GF-D8 (cell line): ENCODE data around the gene ST6GAL1.
A peak's percentile ranks its signal among the peaks of the same experiment; 100 is the strongest.
"Not testable (repeated sequence)": the region's sequence is repeated elsewhere in the genome, so short reads cannot be mapped to it uniquely, and the experiment has no call there.

Source experiments
- DNase-seq: peaks from one replicate; lab custom pipeline; 2025; lab: John Stamatoyannopoulos, UW

ST6GAL1 gene, protein sequence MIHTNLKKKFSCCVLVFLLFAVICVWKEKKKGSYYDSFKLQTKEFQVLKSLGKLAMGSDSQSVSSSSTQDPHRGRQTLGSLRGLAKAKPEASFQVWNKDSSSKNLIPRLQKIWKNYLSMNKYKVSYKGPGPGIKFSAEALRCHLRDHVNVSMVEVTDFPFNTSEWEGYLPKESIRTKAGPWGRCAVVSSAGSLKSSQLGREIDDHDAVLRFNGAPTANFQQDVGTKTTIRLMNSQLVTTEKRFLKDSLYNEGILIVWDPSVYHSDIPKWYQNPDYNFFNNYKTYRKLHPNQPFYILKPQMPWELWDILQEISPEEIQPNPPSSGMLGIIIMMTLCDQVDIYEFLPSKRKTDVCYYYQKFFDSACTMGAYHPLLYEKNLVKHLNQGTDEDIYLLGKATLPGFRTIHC

DNA sequence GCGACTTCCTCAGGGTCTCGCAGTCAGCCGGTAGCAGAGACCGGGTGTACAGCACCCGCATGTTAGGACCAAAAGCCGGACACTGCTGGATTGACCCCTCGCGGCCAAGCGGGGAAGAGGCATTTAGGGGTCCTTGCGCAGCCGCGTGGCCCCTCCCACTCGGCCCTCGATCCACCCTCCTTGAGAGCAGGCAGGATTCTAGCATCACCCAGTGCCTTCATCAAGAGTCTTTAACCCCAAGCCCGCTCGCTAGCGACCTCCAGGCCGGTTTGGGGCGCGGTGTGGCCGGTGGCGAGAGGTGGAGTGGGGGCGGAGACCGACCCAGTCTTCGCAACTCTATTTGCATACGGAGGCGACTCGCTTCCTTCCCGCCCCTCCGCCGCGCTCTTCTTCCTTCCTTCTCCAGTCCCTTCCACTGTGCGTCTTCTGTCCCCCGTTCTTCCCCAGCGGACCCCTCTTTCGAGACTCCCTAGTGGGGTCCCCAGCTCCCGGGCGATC, at the start of gene ST6GAL1:
Gene ST6GAL1 (plus strand): TSS at position 384 of the 498 bp plus-strand sequence. CDS start 112,178 bp downstream, outside the sequence.
- no peak for DNase-seq

DNA sequence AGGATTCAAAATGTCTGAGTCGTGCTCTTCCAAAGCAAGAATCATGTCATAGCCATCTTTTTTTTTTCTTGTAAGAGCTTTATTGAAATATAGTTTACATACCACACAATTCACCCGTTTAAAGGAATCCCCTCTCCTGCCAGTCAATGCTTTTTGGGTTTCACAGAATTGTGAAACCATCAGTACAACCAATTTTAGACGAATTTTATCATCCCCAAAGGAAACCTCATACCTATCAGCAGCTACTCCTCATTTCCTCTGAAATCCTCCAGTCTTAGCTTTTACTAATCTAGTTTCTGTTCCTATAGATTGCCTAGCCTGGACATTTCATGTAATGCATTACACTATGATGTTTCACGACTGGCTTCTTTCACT, 48.2 kb upstream of the ST6GAL1 start:
- no peak for DNase-seq

DNA sequence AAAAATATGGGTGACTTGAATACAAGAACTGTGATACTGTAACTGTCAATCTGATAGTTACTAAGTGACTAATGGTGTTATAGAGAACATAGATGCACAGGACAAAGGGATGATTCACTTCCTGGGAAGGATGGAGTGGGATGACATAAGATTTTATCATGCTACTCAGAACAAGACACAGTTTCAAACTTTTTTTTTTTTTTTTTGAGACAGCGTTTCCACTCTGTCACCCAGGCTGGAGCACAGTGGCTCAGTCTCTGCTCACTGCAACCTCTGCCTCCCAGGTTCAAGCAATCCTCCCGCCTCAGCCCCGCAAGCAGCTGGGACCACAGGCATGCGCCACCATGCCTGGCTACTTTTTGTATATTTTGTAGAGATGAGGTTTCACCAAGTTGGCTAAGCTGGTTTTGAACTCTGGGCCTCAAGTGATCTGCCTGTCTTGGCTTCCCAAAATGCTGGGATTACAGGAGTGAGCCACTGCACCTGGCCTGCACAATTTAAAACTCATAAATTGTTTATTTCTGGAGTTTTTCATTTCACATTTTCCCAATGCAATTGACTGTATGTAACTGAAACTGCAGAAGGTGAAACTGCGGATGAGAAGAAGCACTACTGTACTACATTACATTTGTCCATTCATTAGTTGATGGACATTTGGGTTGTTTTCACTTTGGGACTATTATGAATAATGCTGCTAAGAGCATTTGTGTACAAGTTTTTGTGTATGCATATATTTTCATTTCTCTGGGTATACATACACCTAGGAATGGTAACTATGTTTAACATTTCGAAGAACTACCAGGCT, 47.2 kb upstream of the ST6GAL1 start:
- no peak for DNase-seq

DNA sequence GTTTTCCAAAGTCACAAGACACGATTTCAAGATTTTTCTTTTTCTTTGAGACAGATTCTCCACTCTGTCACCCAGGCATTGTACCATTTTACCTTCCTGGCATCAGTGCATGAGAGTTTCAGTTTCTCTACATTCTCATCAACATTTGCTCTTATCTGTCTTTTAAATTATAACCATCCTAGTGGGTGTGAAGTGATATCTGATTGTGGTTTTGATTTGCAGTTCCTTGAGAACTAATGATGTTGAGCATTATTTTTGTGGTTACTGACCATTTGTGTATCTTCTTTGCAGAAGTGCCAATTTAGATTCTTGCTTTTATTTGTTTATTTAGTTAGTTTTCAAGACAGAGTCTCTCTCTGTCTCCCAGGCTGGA, 46.7 kb upstream of the ST6GAL1 start:
- DNase-seq: no peak

DNA sequence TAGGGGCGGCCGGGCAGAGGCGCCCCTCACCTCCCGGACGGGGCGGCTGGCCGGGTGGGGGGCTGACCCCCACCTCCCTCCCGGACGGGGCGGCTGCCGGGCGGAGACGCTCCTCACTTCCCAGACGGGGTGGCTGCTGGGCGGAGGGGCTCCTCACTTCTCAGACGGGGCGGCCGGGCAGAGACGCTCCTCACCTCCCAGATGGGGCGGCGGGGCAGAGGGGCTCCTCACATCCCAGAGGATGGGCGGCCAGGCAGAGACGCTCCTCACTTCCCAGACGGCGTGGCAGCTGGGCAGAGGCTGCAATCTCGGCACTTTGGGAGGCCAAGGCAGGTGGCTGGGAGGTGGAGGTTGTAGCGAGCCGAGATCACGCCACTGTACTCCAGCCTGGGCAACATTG, 45.5 kb upstream of the ST6GAL1 start:
- DNase-seq: not testable (repeated sequence)

DNA sequence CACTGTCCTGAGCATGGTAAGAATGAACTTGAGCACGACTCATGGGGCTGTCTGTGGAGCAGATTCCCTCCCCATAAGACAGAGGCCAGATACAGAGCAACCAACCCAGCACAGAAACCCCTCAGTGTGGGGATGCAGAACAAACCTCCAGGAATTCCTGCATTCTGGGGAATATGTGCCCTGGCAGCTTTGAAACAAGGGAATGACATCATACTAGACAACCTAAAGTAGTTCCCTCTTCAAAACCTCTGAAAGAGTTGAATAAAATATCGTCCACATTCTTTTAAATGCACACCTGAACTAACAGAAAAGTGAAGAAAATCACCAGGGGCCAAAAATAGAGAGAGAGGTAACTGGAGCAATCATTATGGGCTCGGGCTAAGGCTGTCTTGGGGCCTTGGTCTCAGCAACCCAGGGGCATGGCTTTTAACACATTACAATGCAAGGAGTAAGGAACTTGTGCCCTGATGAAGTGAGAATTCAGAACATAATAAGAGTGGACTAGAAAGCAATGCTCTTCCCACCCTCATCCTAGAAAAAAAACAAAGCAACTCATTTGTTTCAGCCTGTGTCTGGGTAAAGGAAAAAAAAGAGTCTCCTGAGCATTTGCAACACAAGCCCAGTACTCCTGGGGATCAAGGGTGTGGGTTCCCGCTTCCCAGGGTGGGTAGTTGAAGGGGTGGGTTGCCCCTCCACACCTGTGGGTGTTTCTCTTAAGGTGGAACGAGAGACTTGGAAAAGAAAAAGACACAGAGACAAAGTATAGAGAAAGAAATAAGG, 43.9 kb upstream of the ST6GAL1 start:
- no peak for DNase-seq

DNA sequence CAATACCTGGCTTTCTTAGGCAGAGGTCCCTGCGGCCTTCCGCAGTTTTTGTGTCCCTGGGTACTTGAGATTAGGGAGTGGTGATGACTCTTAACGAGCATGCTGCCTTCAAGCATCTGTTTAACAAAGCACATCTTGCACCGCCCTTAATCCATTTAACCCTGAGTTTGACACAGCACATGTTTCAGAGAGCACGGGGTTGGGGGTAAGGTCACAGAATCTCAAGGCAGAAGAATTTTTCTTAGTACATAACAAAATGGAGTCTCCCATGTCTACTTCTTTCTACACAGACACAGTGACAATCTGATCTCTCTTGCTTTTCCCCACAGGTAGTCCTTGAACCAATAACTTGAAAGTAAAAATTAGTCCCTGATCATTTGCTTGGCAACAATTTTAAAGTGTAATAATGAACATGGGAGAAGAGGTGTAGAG, 42.8 kb upstream of the ST6GAL1 start:
- not testable (repeated sequence) for DNase-seq

DNA sequence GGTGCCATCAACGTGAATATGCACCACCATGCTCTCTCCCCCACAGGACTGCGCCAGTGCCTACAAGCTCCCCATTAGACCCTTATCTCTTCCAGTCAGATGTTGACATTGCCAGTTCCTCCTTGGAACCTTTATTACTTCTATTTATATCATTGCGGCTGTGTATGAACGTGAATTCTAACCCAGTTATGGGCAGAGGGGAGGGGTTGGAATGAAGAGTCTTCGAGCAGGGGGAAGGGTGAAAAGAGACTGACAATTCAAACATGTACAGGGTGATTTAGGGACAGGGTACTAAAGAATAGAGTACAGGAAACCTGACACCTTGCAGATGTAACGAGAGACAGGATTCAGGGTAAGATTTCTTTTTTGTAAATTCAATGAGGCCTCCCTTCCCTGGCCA, 41.8 kb upstream of the ST6GAL1 start:
- peak; percentile 49 for DNase-seq

DNA sequence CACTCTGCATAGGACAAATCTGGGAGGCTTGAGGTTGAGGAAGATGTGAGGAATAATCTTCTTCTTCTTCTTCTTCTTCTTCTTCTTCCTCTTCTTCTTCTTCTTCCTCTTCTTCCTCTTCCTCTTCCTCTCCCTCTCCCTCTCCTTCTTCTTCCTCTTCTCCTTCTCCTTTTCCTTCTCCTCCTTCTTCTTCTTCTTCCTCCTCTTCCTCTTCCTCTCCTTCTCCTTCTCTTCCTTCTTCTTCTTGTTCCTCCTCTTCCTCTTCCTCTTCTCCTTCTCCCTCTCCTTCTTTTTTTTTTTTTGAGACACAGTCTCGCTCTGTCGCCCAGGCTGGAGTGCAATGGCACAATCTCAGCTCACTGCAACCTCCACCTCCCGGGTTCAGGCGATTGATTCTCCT, 40.6 kb upstream of the ST6GAL1 start:
- not testable (repeated sequence) for DNase-seq

DNA sequence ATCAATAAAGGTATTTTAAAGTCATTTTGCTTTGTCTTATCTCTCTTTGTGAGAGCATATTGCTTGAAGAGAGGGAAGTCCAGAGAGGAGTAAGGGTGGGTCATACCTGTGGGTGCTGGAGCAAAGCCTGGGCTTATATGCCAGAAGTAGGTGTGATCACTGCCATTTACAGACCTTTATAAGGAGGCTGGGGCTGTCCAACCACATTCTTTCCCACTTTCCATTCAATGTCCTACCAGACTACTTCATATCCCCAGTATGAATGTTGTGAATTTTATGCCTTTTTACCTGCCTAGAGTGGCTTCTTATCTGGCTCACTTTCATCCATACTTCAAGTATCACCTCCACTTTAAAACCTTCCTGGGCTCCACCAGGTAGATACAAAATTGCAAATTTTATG, 39.4 kb upstream of the ST6GAL1 start:
- no peak for DNase-seq

DNA sequence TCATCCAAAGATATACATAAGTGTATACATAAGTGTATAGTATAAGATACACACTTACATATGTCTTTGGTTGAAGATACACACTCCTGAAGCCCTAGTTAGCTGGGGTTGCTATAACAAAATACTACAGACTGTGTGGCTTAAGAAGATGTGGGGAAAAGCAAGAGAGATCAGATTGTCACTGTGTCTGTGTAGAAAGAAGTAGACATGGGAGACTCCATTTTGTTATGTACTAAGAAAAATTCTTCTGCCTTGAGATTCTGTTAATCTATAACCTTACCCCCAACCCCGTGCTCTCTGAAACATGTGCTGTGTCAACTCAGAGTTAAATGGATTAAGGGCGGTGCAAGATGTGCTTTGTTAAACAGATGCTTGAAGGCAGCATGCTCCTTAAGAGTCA, 37.3 kb upstream of the ST6GAL1 start:
- DNase-seq: not testable (repeated sequence)

DNA sequence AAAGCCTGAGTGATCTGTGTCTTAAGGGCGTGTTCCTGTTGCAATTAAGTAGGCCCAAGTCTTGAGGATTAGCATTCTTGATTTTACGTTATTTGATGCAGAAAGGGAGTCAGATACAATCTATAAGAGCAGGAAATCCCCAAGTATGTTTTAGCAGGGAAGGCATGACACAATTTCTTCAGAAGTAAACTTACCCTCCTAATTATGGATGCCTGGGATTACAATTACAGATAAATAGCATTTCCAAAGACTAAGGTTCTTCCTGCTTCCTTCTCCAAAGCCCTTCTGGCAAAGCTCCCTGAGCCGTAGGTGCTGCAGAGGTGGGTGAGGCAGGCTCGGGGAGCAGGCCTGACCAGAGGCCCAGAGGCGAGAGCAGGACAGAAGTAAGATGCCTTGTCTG, 34.9 kb upstream of the ST6GAL1 start:
- DNase-seq: no peak

DNA sequence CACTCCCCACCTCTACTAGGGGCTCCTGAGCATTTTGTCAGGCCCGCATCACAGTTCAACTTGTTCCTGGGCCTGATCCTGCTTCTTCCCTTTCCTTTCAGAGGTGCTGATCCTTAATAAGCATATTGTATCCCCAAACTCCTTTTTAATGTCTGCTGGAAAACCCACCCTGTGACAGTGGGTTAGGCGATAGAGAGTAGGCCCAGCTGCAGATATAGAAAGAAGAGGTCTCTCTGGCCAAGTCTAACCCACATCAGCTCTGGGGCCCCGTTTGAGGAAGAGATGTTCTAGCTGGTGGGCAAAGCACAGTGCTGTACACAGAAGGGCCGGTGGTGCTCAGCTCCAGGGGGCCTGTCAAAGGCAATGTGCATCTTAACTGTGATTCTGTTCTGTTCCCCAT, 34.3 kb upstream of the ST6GAL1 start:
- DNase-seq: no peak

DNA sequence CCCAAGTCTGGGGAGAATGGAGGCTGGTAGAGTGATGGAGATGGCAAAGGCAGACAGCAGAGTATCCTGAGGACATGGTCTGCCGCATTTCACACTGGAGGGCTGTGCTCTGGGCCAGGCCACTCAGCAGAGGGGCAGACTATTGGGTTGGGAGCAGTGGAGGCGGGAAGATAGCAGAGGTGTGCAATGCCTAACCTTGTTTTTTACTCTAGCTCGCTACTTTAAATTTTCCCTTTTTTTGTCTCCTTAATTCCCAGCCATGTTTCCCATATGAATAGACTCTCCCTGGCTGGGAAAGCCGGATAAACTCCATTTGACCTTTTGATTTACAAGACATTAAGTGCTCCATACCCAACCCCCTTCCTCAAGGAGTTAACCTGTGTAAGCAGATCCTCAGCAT, 33.5 kb upstream of the ST6GAL1 start:
- DNase-seq: no peak

DNA sequence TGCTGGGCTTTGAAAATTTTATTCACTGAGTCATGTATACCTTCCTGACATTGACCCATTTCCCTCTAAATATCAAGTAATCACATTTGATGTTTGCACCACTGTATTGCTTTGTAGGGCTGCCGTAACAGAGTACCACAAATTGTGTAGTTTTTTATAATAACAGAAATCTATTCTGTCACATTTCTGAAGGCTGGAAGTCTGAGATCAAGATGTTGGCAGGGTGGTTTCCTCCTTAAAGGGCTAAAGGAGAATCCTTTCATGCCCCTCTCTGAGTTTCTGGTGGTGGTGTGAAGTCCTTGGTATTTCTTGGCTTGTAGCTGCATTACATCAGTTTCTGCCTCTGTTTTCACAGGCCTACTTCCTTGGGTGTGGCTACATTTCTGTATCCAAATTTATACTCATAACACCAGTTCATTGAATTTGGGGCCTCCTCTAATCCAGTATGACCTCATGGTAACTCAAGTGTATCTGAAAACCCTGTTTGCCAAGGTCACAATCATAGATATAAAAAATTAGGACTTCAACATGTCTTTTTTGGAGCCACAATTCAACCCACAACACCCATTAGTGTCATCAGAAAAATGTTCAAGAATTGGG, 29.1 kb upstream of the ST6GAL1 start:
- DNase-seq: no peak

DNA sequence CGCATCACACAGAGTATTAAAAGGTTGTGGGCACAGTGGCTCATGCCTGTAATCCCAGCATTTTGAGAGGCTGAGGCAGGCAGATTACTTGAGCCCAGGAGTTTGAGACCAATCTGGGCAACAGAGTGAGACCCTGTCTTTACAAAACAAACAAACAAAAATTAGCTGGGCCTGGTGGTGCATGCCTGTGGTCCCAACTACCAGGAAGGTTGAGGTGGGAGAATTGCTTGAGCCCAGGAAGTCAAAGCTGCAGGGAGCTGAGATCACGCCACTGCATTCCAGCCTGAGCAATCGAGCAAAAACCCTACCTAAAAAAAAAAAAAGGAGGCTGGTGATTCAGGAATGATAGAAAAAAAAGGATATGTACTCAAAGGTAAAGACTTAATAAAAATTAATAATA, 28.2 kb upstream of the ST6GAL1 start:
- no peak for DNase-seq

DNA sequence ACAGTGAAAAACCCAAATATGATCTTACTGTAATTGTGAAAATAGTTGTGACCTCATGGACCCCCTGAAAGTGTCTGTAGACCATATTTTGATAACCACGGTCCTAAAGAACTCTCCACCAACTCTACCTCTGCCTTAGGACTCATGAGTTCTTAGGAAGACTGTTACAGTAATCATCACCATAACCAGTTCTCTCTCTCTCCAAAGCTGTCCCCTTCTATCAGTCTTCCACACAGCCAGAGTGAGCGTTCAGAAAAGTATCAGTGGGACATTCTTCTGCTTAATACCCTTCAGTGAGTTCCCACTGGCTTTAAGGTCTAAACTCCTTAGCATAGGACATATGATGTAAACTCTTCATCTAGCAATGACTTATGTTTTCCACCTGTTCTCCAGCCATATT, 27.6 kb upstream of the ST6GAL1 start:
- DNase-seq: no peak

DNA sequence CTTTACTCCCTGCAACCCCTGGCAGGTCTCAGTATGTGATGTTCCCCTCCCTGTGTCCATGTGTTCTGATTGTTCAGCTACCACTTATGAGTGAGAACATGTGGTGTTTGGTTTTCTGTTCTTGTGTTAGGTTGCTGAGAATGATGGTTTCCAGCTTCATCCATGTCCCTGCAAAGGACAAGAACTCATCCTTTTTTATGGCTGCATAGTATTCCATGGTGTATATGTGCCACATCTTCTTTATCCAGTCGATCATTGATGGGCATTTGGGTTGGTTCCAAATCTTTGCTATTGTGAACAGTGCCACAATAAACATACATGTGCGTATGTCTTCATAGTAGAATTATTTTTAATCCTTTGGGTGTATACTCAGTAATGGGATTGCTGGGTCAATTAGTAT, 26.6 kb upstream of the ST6GAL1 start:
- DNase-seq: not testable (repeated sequence)

DNA sequence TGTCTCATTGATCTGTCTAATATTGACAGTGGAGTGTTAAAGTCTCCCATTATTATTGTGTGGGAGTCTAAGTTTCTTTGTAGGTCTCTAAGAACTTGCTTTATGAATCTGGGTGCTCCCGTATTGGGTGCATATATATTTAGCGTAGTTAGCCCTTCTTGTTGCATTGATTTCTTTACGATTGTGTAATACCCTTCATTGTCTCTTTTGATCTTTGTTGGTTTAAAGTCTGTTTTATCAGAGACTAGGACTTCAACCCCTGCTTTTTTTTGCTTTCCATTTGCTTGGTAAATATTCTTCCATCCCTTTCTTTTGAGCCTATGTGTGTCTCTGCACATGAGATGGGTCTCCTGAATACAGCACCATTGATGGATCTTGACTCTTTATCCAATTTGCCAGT, 23.3 kb upstream of the ST6GAL1 start:
- not testable (repeated sequence) for DNase-seq

DNA sequence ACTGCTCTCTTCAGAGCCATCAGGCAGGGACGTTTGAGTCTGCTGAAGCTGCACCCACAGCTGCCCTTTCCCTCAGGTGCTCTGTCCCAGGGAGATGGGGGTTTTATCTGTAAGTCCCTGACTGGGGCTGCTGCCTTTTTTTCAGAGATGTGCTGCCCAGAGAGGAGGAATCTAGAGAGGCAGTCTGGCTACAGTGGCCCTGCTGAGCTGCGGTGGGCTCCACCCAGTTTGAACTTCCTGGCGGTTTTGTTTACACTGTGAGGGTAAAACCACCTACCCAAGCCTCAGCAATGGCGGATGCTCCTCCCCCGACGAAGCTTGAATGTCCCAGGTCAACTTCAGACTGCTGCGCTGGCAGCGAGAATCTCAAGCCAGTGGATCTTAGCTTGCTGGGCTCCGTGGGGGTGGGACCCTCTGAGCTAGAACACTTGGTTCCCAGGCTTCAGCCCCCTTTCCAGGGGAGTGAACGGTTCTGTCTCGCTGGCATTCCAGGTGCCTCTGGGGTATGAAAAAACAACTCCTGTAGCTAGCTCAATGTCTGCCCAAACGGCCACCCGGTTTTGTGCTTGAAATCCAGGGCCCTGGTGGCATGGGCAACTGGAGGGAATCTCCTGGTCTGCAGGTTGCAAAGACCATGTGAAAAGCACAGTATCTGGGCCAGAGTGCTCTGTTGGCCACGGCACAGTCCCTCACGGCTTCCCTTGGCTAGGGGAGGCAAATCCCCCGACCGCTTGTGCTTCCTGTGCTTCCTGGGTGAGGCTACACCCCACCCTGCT, 21.1 kb upstream of the ST6GAL1 start:
- DNase-seq: no peak
